Mucosa of descending colon (tissue), 3 donors: ENCODE results near the gene TLCD3A. TPM values are rescaled to one million over a fixed set of nuclear protein-coding genes. Genes with fewer than 3 reads are reported as not detected.

ENCODE experiments used
- ATAC-seq: fragments of 200-7000 bp; cut with Tn5 transposase; one replicate; pipeline ENCODE4 v1.9.1; 2020; ENCODE audit warnings: mild to moderate bottlenecking, moderate library complexity
- DNase-seq, 3 donors: peaks; one replicate each; pipeline ENCODE4 v3.0.0-alpha.2; 2020
- H3K36me3 ChIP-seq: fragments of 200-600 bp; one replicate; pipeline ENCODE4 v1.8.0; 2021; ENCODE audit warnings: low read depth, mild to moderate bottlenecking
- H3K4me1 ChIP-seq: fragments of 200-600 bp; one replicate; pipeline ENCODE4 v1.8.0; 2021; ENCODE audit warnings: low read depth, mild to moderate bottlenecking
- H3K4me3 ChIP-seq: fragments of 200-600 bp; one replicate; pipeline ENCODE4 v1.8.0; 2021; ENCODE audit warnings: mild to moderate bottlenecking
- H3K9me3 ChIP-seq: fragments of 200-600 bp; one replicate; pipeline ENCODE4 v1.8.0; 2021; ENCODE audit warnings: mild to moderate bottlenecking
- CTCF ChIP-seq: fragments of 200-600 bp; IDR thresholded peaks from one replicate; pipeline ENCODE4 v1.8.0; 2022; ENCODE audit warnings: antibody characterized with exemption, mild to moderate bottlenecking
- intact Hi-C, 2 donors: fragments of 100-400 bp; cut with DNase I in 1 of 2; cut with micrococcal nuclease in 1 of 2; formaldehyde crosslinking; loops; one replicate each; pipeline versions ENCODE4 v1.11.0 to v1.11.1; 2022; cut with DNase I, micrococcal nuclease
- total RNA-seq, 3 donors: library from RNA; stranded (reverse); fragmentation: NEBNext Ultra II Directional in 2 of 3; extraction: Animal tissue kit (Norgen Biotek cat#: 25700) in 2 of 3; gene quantifications; one replicate each; pipeline versions ENCODE4 v1.2.1 to v1.2.4, GENCODE V29; 2021 to 2023
- donor health status: DM: no; HTN: no; CAD: no; lungs with moderate emphysema.
- donor health status: DM: no; HTN: no; CAD: no.
- donor health status: DM: no; HTN: yes; CAD: no.

The TLCD3A gene
- total RNA-seq, 3 donors from 2014 or later = 4.9 to 14.8 (median 6.0) TPM

GRCh38 chr17:720706-721539 is 11.5 kb upstream of the TLCD3A start:
- no peak for TF ChIP-seq CTCF
- H3K36me3 ChIP-seq = no peaks in the 10 kb centered on the region
- no peak overlapping the region for H3K4me3 ChIP-seq
- intact Hi-C loops = no loop called here
- ATAC-seq (no peak), DNase-seq (no peak)
- H3K9me3 ChIP-seq = no peaks in the 10 kb centered on the region
- no peaks in the 10 kb centered on the region for H3K4me1 ChIP-seq

- H3K9me3 ChIP-seq = no peaks in the 10 kb centered on the region
- no peaks in the 10 kb centered on the region for H3K4me1 ChIP-seq
- H3K4me3 ChIP-seq = no peak overlapping the region
- TF ChIP-seq CTCF = no peak
- H3K36me3 ChIP-seq = no peaks in the 10 kb centered on the region
- ATAC-seq = no peak
- DNase-seq = no peak
- intact Hi-C loops = no loop called here
These were observed 10.9 kb upstream of the TLCD3A start for GRCh38 chr17:721540-721937.

GRCh38 chr17:725084-725483 is 7.3 kb upstream of the TLCD3A start:
- intact Hi-C loops = no loop called here
- no peak for ATAC-seq
- no peaks in the 10 kb centered on the region for H3K9me3 ChIP-seq
- H3K36me3 ChIP-seq = no peaks in the 10 kb centered on the region
- no peak for DNase-seq
- no peak for TF ChIP-seq CTCF
- H3K4me3 ChIP-seq = no peak overlapping the region
- no peaks in the 10 kb centered on the region for H3K4me1 ChIP-seq

- DNase-seq = no peak
These were observed 6.7 kb upstream of the TLCD3A start for GRCh38 chr17:725746-726145.

GRCh38 chr17:726271-726919 is 6.0 kb upstream of the TLCD3A start:
- no peak overlapping the region for H3K4me3 ChIP-seq
- peak; percentile 91 for ATAC-seq
- H3K4me1 ChIP-seq = peaks cover 3% of the 10 kb centered on the region
- intact Hi-C loops = no loop called here
- H3K36me3 ChIP-seq = no peaks in the 10 kb centered on the region
- peak in 2 of 3 donors; percentile 42 to 44 for DNase-seq
- TF ChIP-seq CTCF = no peak
- H3K9me3 ChIP-seq = no peaks in the 10 kb centered on the region

More at GRCh38 chr17:725746-726145, 6.7 kb upstream of the TLCD3A start:
- Histone ChIP-seq H3K9me3 (no peaks in the 10 kb centered on the region), H3K4me1 (no peaks in the 10 kb centered on the region), H3K36me3 (no peaks in the 10 kb centered on the region), H3K4me3 (no peak overlapping the region)
- no peak for TF ChIP-seq CTCF
- ATAC-seq = peak; percentile 39
- intact Hi-C loops = no loop called here
